HG02970 (cell line): ENCODE measurements around the gene C19orf53.
"Not testable (repeated sequence)": the region's sequence is repeated elsewhere in the genome, so short reads cannot be mapped to it uniquely, and the experiment has no call there.

Experiments
- ATAC-seq: cut with Tn5 transposase; IDR thresholded peaks from one replicate; pipeline ENCODE4 v1.9.1; 2021; ENCODE audit warnings: mild to moderate bottlenecking, moderate library complexity, moderate number of reproducible peaks; ENCODE audit not compliant: unreplicated experiment, low FRiP score

C19orf53 gene

GRCh38 chr19:13762635-13763235 is 11.5 kb upstream of the C19orf53 start:
- no peak for ATAC-seq

- ATAC-seq = no peak
These were observed 11.0 kb upstream of the C19orf53 start for GRCh38 chr19:13763265-13763664.

GRCh38 chr19:13764101-13764807 is 10.0 kb upstream of the C19orf53 start, which contains the start of gene MRI1:
Gene MRI1, plus strand, starts transcription at chr19:13764522. Its CDS starts 67 bp downstream, at chr19:13764589.
- peak; percentile 64 for ATAC-seq

GRCh38 chr19:13764821-13765394 is 9.3 kb upstream of the C19orf53 start:
- ATAC-seq = no peak

GRCh38 chr19:13765395-13766094 is 8.7 kb upstream of the C19orf53 start:
- ATAC-seq = no peak

- ATAC-seq = no peak
These were observed 8.2 kb upstream of the C19orf53 start for GRCh38 chr19:13766095-13766481.

- ATAC-seq = no peak
These were observed 5.7 kb upstream of the C19orf53 start for GRCh38 chr19:13768510-13768909.

- ATAC-seq = no peak
These were observed 4.1 kb upstream of the C19orf53 start for GRCh38 chr19:13770013-13770635.

- no peak for ATAC-seq
These were observed 4.1 kb downstream of the C19orf53 start for GRCh38 chr19:13778398-13778797.

GRCh38 chr19:13778847-13779246 is 4.6 kb downstream of the C19orf53 start:
- ATAC-seq = no peak

GRCh38 chr19:13779794-13780193 is 5.5 kb downstream of the C19orf53 start:
- not testable (repeated sequence) for ATAC-seq

- no peak for ATAC-seq
These were observed 7.3 kb downstream of the C19orf53 start for GRCh38 chr19:13781547-13781946.

- no peak for ATAC-seq
These were observed 8.3 kb downstream of the C19orf53 start for GRCh38 chr19:13782537-13782936.

- no peak for ATAC-seq
These were observed 9.6 kb downstream of the C19orf53 start for GRCh38 chr19:13783565-13784500.

- ATAC-seq = no peak
These were observed 10.6 kb downstream of the C19orf53 start for GRCh38 chr19:13784731-13785452.

GRCh38 chr19:13788991-13789390 is 14.7 kb downstream of the C19orf53 start:
- ATAC-seq = no peak

- ATAC-seq = no peak
These were observed 16.1 kb downstream of the C19orf53 start for GRCh38 chr19:13790354-13790753.

GRCh38 chr19:13793317-13793716 is 19.1 kb downstream of the C19orf53 start:
- not testable (repeated sequence) for ATAC-seq

- ATAC-seq = no peak
These were observed 20.1 kb downstream of the C19orf53 start for GRCh38 chr19:13794398-13794756.
